Raji (cell line): ENCODE results near the gene PDF.
A peak's percentile ranks its signal among the peaks of the same experiment; 100 is the strongest.

ENCODE experiments used
- POLR2A ChIP-seq: IDR thresholded peaks from 2 replicates; pipeline ENCODE4 v1.6.1; 2011; ENCODE audit warnings: low read depth, low read length, control low read depth; ENCODE audit not compliant: insufficient read depth

Gene PDF

GRCh38 chr16:69348222-69348621, 17.8 kb upstream of the PDF start:
- TF ChIP-seq POLR2A = no peak

GRCh38 chr16:69346683-69347082, 16.3 kb upstream of the PDF start:
- TF ChIP-seq POLR2A = no peak

- no peak for TF ChIP-seq POLR2A
These were observed 15.5 kb upstream of the PDF start for GRCh38 chr16:69345923-69346322.

- TF ChIP-seq POLR2A = no peak
These were observed 13.8 kb upstream of the PDF start for GRCh38 chr16:69344171-69344570.

- TF ChIP-seq POLR2A = no peak
These were observed 9.8 kb upstream of the PDF start for GRCh38 chr16:69340095-69340644.

- peak; percentile 96 for TF ChIP-seq POLR2A
These were observed 9.1 kb upstream of the PDF start, which contains the start of the genes COG8 and NIP7 for GRCh38 chr16:69339289-69340094. COG8 (minus strand) TSS chr16:69339564; CDS start chr16:69339552, 12 bp downstream. NIP7 (plus strand) TSS chr16:69339772; CDS start chr16:69339830, 58 bp downstream.

DNA sequence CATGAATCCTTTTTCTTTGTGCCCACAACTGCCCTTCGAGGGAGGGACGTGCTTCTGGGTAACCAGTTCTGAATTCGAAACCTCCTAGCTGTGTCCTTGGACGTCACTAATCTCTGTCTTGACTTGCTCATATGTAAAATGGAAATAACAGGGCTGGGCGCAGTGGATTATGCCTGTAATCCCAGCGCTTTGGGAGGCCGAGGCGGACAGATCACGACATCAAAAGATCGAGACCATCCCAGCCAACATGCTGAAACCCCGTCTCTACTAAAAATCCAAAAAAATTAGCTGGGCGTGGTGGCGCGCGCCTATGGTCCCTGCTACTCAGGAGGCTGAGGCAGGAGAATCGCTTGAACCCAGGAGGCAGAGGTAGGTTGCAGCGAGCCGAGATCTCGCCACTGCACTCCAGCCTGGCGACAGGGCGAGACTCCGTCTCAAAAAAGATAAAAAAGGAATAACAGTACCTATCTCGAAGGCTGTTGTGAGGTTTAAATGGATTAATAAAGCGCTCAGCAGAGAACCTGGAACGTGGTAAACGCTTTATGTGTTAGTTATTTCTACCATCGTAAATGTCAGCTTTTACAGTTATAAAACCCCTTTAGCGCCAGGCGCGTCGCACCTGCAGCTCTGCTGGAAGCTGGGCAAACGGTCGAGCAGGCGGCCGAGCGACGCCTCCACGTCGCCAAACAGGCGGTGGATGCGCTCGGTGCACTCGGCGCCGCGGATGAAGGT, 8.3 kb upstream of the PDF start:
- TF ChIP-seq POLR2A = no peak

DNA sequence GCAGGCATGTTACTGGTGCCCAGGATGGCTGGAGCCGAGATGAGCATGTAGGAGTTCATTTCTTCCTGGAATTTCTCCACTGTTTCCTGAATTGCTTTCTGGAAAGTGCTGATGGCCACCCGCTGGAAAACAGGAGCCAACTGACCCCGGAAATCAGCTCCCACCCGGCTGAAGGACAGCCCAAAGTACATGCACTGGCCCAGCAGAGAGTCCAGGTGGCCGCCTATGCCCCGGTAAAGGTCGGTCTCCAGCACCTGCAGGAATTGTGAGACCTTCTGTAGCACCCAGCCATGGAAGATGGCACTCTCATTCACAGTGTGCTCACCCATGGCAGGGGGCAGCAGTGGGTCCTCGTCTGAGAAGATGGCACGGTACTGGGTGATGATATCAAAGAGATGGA, 4.3 kb upstream of the PDF start:
- no peak for TF ChIP-seq POLR2A

GRCh38 chr16:69329369-69330285, 761 bp downstream of the PDF start:
- TF ChIP-seq POLR2A = no peak

- TF ChIP-seq POLR2A = no peak
These were observed 1.5 kb downstream of the PDF start for GRCh38 chr16:69328854-69329316.

GRCh38 chr16:69327585-69328310, 2.6 kb downstream of the PDF start:
- no peak for TF ChIP-seq POLR2A

GRCh38 chr16:69326172-69326873, 4.1 kb downstream of the PDF start:
- no peak for TF ChIP-seq POLR2A

GRCh38 chr16:69325784-69326171, 4.6 kb downstream of the PDF start:
- no peak for TF ChIP-seq POLR2A
